ENCODE measurements around the gene ZBTB17. TPM values are rescaled to one million over a fixed set of nuclear protein-coding genes. Genes with fewer than 3 reads are reported as not detected.

The ZBTB17 gene
- total and polyA plus RNA-seq, 10 of the 15 experiments (the other 5 are each of a cell fraction or from before 2014, with no cell fraction given), result 0.87 to 59.4 (median 38.7) TPM

- TF ChIP-seq RUNX3 (IDR thresholded peaks at IDR 0.05; ENCODE audit: low read length) (peak; percentile 14; the same call in 1 of the 2 replicates), RAD51 (IDR thresholded peaks at IDR 0.05) (peak; percentile 90), BRCA1 (IDR thresholded peaks at IDR 0.05; ENCODE audit: low read depth, low read length) (no peak), WRNIP1 (IDR thresholded peaks at IDR 0.05; ENCODE audit: borderline replicate concordance, low read depth, low read length) (no peak), POU2F2 (IDR thresholded peaks at IDR 0.05; ENCODE audit: borderline replicate concordance, low read depth, low read length) (no peak; the same call in 2 of the 3 replicates), KAT2A (conservative IDR thresholded peaks at IDR 0.05; ENCODE audit: control insufficient read depth, low read depth, low read length) (no peak), IRF5 (IDR thresholded peaks at IDR 0.05; ENCODE audit: borderline replicate concordance) (no peak), KDM1A (IDR thresholded peaks at IDR 0.05; ENCODE audit: borderline replicate concordance) (no peak), NR2F1 (conservative IDR thresholded peaks at IDR 0.05) (peak; percentile 15; the same call in 1 of the 2 replicates), CBFB (IDR thresholded peaks at IDR 0.05; ENCODE audit: low read depth) (0 out of 2 replicates have a peak, but pooled peaks have one; percentile 23), PBX3 (IDR thresholded peaks at IDR 0.05; ENCODE audit: insufficient replicate concordance, low read depth, low read length) (no peak), ZBTB4 (CRISPR knock-in tag; IDR thresholded peaks at IDR 0.05) (no peak), IKZF2 (IDR thresholded peaks at IDR 0.05) (no peak; a peak in 1 of 4 replicates), TBL1XR1 (IDR thresholded peaks at IDR 0.05; ENCODE audit: low read depth, low read length) (no peak), ZNF207 (IDR thresholded peaks at IDR 0.05; ENCODE audit: borderline replicate concordance) (no peak), RCOR1 (conservative IDR thresholded peaks at IDR 0.05; ENCODE audit: low read depth, low read length) (no peak), MEF2A (IDR thresholded peaks at IDR 0.05; ENCODE audit: insufficient read depth, low read depth, low read length) (no peak), ZNF592 (IDR thresholded peaks at IDR 0.05) (no peak), MTA3 (IDR thresholded peaks at IDR 0.05; ENCODE audit: borderline replicate concordance, low read length) (no peak), EP300 (IDR thresholded peaks at IDR 0.05; ENCODE audit: borderline replicate concordance in 1 of 2, control insufficient read depth in 1 of 2, low read depth in 2 of 2, low read length in 2 of 2) (no peak)
These were observed 26.3 kb downstream of the ZBTB17 start (continued) for GRCh38 chr1:15949453-15950245.
